Spleen (tissue), 7 donors: Measurements from ENCODE around the gene RNF152.

Experiments used
- POLR2A ChIP-seq, 3 donors: fragments of 450-650 bp; IDR thresholded peaks; one replicate each; pipeline ENCODE4 v1.5.1; 2017; ENCODE audit warnings: antibody characterized with exemption in 3 of 3, mild to moderate bottlenecking in 1 of 3
- POLR2AphosphoS5 ChIP-seq, 3 donors: sonication (generic); formaldehyde crosslinking; IDR thresholded peaks; one replicate each; pipeline ENCODE4 v1.5.1; 2017; ENCODE audit warnings: antibody characterized with exemption in 3 of 3
- TF ChIP-seq, protein P1 (sequence below), 11 experiments: fragments of 200-600 bp in 7 of 11; fragments of 450-650 bp in 4 of 11; sonication (generic) in 4 of 11; IDR thresholded peaks in 8 of 11; conservative IDR thresholded peaks in 3 of 11; 1 replicate in 7 of 11; 2 replicates in 4 of 11; pipeline versions ENCODE4 v1.4.0 to v1.8.0; 2016 to 2021; ENCODE audit warnings: antibody characterized with exemption in 11 of 11, inconsistent platforms in 4 of 11, mild to moderate bottlenecking in 1 of 11
- donor health status: DM: no; HTN: no; CAD: no; lungs with moderate emphysema.
- donor health status: DM: no; HTN: no; CAD: no.
- donor health status: DM: no; HTN: no; CAD: no.

DNA sequence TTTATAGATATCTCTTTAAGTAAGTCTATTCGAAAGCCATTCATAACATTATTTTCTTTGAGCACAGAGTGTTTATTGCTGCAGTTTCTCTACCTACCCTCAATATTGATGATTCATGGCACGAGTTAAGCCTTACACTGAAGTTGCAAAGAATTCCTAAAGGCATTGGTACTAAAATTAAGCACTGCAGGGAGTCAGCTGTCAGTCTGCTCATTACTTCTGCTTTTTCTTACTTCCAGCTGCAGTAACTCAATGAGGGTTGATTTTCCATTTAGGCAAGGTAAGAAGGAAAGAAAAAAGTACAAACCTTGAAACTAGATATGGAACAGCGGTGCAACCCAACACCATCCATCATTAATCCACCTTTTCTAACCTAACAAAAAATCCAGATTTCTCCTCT is 65.2 kb downstream of the RNF152 start:
- no peak for TF ChIP-seq POLR2A (IDR thresholded peaks at IDR 0.05)
- TF ChIP-seq, protein P1, sequence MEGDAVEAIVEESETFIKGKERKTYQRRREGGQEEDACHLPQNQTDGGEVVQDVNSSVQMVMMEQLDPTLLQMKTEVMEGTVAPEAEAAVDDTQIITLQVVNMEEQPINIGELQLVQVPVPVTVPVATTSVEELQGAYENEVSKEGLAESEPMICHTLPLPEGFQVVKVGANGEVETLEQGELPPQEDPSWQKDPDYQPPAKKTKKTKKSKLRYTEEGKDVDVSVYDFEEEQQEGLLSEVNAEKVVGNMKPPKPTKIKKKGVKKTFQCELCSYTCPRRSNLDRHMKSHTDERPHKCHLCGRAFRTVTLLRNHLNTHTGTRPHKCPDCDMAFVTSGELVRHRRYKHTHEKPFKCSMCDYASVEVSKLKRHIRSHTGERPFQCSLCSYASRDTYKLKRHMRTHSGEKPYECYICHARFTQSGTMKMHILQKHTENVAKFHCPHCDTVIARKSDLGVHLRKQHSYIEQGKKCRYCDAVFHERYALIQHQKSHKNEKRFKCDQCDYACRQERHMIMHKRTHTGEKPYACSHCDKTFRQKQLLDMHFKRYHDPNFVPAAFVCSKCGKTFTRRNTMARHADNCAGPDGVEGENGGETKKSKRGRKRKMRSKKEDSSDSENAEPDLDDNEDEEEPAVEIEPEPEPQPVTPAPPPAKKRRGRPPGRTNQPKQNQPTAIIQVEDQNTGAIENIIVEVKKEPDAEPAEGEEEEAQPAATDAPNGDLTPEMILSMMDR (IDR thresholded peaks at IDR 0.05 in 8 of 11, conservative IDR thresholded peaks at IDR 0.05 in 3 of 11): no peak
- TF ChIP-seq POLR2AphosphoS5 (IDR thresholded peaks at IDR 0.05): no peak
